Measurements from ENCODE around the gene INPP5B.
A peak's percentile ranks its signal among the peaks of the same experiment; 100 is the strongest.

Gene INPP5B

DNA sequence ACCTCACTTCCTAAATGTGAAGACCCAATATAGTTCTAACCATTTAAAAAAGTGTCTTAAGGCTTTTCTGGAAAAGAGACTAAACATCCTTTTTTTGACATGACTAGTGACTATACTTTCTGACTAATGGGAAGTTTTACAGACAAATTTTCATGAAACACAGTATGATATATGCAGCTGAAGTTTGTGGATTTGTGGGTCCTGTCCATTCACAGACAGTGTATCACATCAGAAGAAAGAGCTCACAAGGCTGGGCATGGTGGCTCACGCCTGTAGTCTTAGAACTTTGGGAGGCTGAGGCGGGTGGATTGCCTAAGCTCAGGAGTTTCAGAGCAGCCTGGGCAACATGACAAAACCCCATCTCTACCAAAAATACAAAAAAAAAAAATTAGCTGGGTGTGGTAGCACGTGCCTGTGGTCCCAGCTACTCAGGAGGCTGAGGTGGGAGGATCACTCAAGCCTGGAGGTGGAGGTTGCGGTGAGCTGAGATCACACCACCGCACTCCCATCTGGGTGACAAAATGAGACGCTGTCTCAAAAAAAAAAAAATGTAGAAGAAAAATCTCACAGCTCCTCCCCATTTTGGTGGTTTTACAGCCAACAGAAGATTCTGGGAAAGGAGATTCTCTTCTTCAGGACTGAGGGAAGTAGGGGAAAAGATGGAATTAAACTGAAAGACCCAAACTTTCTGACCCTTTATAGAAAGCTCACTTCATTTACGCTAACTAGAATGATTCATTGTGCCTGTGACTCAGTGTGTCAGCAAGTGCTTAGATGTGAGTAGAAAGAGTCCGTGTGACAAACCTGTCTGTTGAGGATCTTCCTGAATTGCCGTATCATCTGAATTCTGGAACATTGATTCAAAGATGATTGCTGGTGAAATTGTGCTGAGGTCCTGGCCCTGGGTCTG is 123.7 kb downstream of the INPP5B start:
- ChIA-PET POLR2A (interaction anchor here (1.6 kb wide), 1 partner anchor 15 kb away, joined by 5 read pairs; the partner anchor contains the start of genes C1orf122 and YRDC), CTCF (interaction anchor here (0.9 to 7.5 kb wide), 4 partner anchors 11 to 53 kb away, joined by 3 to 46 read pairs (median 7); partner anchors contain the start of gene MTF1)
- no peak for DNase-seq (ENCODE audit: extremely low spot score)
- TF ChIP-seq CTCF (IDR thresholded peaks at IDR 0.05; ENCODE audit: control extremely low read depth, extremely low read depth, low read depth, missing control alignments) = no peak

GRCh38 chr1:37821481-37821880 is 125.4 kb downstream of the INPP5B start:
- ChIA-PET CTCF (interaction anchor here (1.5 to 7.5 kb wide), 4 partner anchors 9 to 38 kb away, joined by 4 to 46 read pairs (median 10); partner anchors contain the start of genes C1orf122, MTF1 and YRDC), POLR2A (no interaction called here)
- no peak for TF ChIP-seq CTCF (IDR thresholded peaks at IDR 0.05; ENCODE audit: control extremely low read depth, extremely low read depth, low read depth, missing control alignments)
- DNase-seq (ENCODE audit: extremely low spot score) = no peak

DNA sequence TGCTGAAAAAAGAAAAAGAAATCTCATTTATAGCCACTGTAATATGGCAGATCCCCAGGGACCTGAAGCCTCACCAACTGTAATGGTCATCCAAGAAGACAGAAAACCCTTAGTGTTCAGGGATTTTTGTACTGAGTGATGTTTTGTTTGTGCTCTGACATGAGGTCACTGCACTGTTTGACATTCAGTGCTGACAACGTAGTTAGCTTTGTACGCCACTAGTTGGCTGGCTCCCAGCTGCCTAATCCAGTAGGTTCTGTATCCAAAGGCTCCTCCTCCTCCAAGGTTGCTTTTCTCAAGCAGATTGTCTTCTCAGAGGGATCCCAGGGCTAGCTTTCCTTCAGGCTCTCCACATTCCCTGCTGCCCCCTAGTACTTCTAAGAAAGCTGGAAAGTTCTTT is 129.4 kb downstream of the INPP5B start:
- no peak for TF ChIP-seq CTCF (IDR thresholded peaks at IDR 0.05; ENCODE audit: control extremely low read depth, extremely low read depth, low read depth, missing control alignments)
- ChIA-PET POLR2A (interaction anchor here (1.0 kb wide), 1 partner anchor 9 kb away, joined by 3 read pairs; the partner anchor contains the start of gene YRDC), CTCF (interaction anchor here (1.1 to 7.5 kb wide), 2 partner anchors 10 to 42 kb away, joined by 3 to 46 read pairs; partner anchors contain the start of genes C1orf122, MTF1 and YRDC)
- no peak for DNase-seq (ENCODE audit: extremely low spot score)

DNA sequence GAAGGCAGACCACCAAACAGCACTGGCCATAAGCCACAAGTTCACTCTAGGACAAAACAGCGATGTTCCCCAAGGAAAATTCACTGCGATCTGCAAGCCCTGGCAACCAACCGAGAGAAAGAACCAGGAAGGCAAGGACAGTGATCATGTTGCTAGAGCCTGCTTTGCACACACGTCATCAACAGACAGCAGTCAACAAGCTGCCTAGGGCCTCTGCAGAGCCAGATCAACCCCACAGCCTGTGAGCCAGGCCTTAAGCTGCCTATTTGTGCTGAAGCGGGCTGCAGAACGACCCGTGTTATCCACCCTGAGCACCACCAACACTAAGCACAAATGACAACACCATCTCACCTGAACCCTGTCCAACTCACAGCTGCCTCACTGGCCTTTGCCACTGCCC is 132.6 kb downstream of the INPP5B start:
- DNase-seq (ENCODE audit: extremely low spot score) = no peak
- no peak for TF ChIP-seq CTCF (IDR thresholded peaks at IDR 0.05; ENCODE audit: control extremely low read depth, extremely low read depth, low read depth, missing control alignments)
- ChIA-PET CTCF (no interaction called here), POLR2A (no interaction called here)

DNA sequence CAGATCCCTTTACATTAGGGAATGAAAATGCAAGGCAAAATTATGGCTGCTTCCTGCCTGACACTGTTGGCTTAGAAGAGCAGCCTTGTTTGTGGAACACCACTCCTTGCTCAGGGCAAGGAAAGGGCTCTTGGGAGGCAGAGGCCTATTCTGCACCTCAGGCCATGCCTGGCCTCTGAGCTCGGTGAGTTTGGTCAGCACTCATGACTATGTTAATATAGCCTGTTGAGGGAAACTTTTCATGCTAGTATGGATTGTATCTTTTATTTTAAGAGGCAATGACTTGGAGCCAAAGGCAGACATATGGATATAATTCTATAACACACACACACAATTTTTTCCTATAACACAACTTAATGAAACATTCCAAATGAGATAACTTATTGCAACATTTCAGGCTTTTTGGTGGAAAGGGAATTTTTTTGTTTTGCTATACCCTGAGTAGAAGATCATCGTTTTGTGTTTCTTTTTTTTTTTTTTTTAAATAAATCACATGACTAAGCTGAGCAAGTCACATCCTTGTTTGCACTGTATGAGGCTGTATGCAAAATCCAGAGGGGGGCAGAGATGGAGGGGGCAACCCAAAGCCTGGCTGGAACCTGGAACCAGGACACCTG is 133.2 kb downstream of the INPP5B start:
- ChIA-PET POLR2A (no interaction called here), CTCF (interaction anchor here (1.2 to 2.8 kb wide), 2 partner anchors 42 to 46 kb away, joined by 3 to 14 read pairs; partner anchors contain the start of gene MTF1)
- DNase-seq (ENCODE audit: extremely low spot score) = no peak
- no peak for TF ChIP-seq CTCF (IDR thresholded peaks at IDR 0.05; ENCODE audit: control extremely low read depth, extremely low read depth, low read depth, missing control alignments)

DNA sequence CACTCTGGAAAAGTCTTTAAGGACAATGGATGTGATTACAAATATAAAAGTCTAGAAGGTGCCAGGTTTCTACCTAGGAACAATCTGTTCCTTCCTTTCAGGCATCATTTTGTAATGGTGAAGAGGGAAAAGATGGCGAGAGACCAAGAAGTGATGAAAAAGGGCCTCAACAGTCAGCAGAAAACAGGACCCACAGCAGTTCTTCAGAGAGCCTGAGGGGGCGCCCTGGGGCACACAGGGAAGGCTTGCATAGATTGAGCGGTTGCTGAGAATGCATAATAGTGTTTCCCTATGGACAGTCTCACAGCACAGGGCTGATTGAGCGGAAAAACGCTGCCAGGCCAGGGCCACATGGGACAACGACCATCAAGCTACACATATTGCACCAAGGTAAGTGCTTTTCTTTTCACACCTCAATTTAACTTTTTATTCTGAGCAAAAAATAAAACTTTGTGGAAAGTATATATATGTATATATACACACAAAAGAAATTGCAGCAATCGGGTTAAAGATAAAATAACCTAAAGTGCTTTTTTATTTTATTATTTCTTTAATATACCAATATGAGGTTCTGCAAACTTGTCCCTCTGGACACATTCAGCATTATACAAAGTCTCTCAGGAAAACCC is 135.7 kb downstream of the INPP5B start:
- CTCF ChIA-PET = interaction anchor here (1.4 to 2.8 kb wide), 5 partner anchors 9 to 49 kb away, joined by 4 to 14 read pairs (median 6); partner anchors contain the start of gene MTF1
- peak; percentile 71 for DNase-seq (ENCODE audit: extremely low spot score)
- peak; percentile 82 for TF ChIP-seq CTCF (IDR thresholded peaks at IDR 0.05; ENCODE audit: control extremely low read depth, extremely low read depth, low read depth, missing control alignments)
- POLR2A ChIA-PET = no interaction called here
